ENCODE data around the gene FYN.

Gene FYN

GRCh38 chr6:111759836-111760785 lies 113.1 kb downstream of the FYN start:
- no peak overlapping the region for H3K27ac ChIP-seq

GRCh38 chr6:111759331-111759835 lies 113.9 kb downstream of the FYN start:
- DNase-seq (ENCODE audit: low read depth, low spot score) = no peak
- no peak overlapping the region for H3K27ac ChIP-seq

More at GRCh38 chr6:111759836-111760785, 113.1 kb downstream of the FYN start:
- no peak for DNase-seq (ENCODE audit: low read depth, low spot score)

- no peak for DNase-seq (ENCODE audit: low read depth, low spot score)
- H3K27ac ChIP-seq = no peak overlapping the region
Observed at GRCh38 chr6:111758608-111759329, 114.5 kb downstream of the FYN start.

GRCh38 chr6:111757342-111757741 lies 115.9 kb downstream of the FYN start:
- no peak overlapping the region for H3K27ac ChIP-seq
- DNase-seq (ENCODE audit: low read depth, low spot score) = no peak

GRCh38 chr6:111754423-111754822 lies 118.8 kb downstream of the FYN start:
- DNase-seq (ENCODE audit: low read depth, low spot score) = no peak
- H3K27ac ChIP-seq = no peak overlapping the region

- H3K27ac ChIP-seq = no peak overlapping the region
- no peak for DNase-seq (ENCODE audit: low read depth, low spot score)
Observed at GRCh38 chr6:111753573-111753972, 119.7 kb downstream of the FYN start.

- H3K27ac ChIP-seq = no peak overlapping the region
- DNase-seq (ENCODE audit: low read depth, low spot score) = no peak
Observed at GRCh38 chr6:111752476-111752875, 120.8 kb downstream of the FYN start.

GRCh38 chr6:111750753-111751673 lies 122.2 kb downstream of the FYN start:
- no peak overlapping the region for H3K27ac ChIP-seq
- DNase-seq (ENCODE audit: low read depth, low spot score) = no peak

- no peak overlapping the region for H3K27ac ChIP-seq
- no peak for DNase-seq (ENCODE audit: low read depth, low spot score)
Observed at GRCh38 chr6:111750153-111750552, 123.1 kb downstream of the FYN start.

- DNase-seq (ENCODE audit: low read depth, low spot score) = no peak
- no peak overlapping the region for H3K27ac ChIP-seq
Observed at GRCh38 chr6:111748231-111748647, 125.0 kb downstream of the FYN start.

GRCh38 chr6:111747829-111748228 lies 125.4 kb downstream of the FYN start:
- DNase-seq (ENCODE audit: low read depth, low spot score) = no peak
- H3K27ac ChIP-seq = no peak overlapping the region

- no peak overlapping the region for H3K27ac ChIP-seq
- no peak for DNase-seq (ENCODE audit: low read depth, low spot score)
Observed at GRCh38 chr6:111747396-111747795, 125.9 kb downstream of the FYN start.

GRCh38 chr6:111746983-111747382 lies 126.3 kb downstream of the FYN start:
- no peak for DNase-seq (ENCODE audit: low read depth, low spot score)

GRCh38 chr6:111745636-111746035 lies 127.6 kb downstream of the FYN start:
- no peak for DNase-seq (ENCODE audit: low read depth, low spot score)
- no peak overlapping the region for H3K27ac ChIP-seq

More at GRCh38 chr6:111746983-111747382, 126.3 kb downstream of the FYN start:
- H3K27ac ChIP-seq = no peak overlapping the region

GRCh38 chr6:111745186-111745585 lies 128.1 kb downstream of the FYN start:
- no peak overlapping the region for H3K27ac ChIP-seq
- no peak for DNase-seq (ENCODE audit: low read depth, low spot score)

- no peak for DNase-seq (ENCODE audit: low read depth, low spot score)
- no peak overlapping the region for H3K27ac ChIP-seq
Observed at GRCh38 chr6:111743862-111744692, 129.2 kb downstream of the FYN start.

GRCh38 chr6:111743360-111743759 lies 129.9 kb downstream of the FYN start:
- DNase-seq (ENCODE audit: low read depth, low spot score) = no peak
- no peak overlapping the region for H3K27ac ChIP-seq

- no peak overlapping the region for H3K27ac ChIP-seq
- DNase-seq (ENCODE audit: low read depth, low spot score) = no peak
Observed at GRCh38 chr6:111741177-111741952, 131.9 kb downstream of the FYN start.
